HepG2 (cell line): ENCODE measurements around the gene KIF22. TPM values are rescaled to one million over a fixed set of nuclear protein-coding genes. Genes with fewer than 3 reads are reported as not detected.

Experiments
- GMEB1 ChIP-seq: sonication (generic); formaldehyde crosslinking; IDR thresholded peaks from 2 replicates; pipeline ENCODE4 v1.5.1; 2020; ENCODE audit warnings: missing genetic modification reagents, mild to moderate bottlenecking, borderline replicate concordance
- HINFP ChIP-seq: sonication (generic); formaldehyde crosslinking; IDR thresholded peaks from 2 replicates; pipeline ENCODE4 v1.4.0; 2020; ENCODE audit warnings: low read depth, mild to moderate bottlenecking, missing genetic modification reagents
- HOXD1 ChIP-seq: sonication (generic); formaldehyde crosslinking; IDR thresholded peaks from 2 replicates; pipeline ENCODE4 v1.5.0; 2020; ENCODE audit warnings: missing genetic modification reagents
- KDM4B ChIP-seq: sonication (generic); formaldehyde crosslinking; IDR thresholded peaks from 2 replicates; pipeline ENCODE4 v1.4.0; 2020; ENCODE audit warnings: missing genetic modification reagents
- MBNL3 ChIP-seq: fragments of 250-450 bp; sonication (Bioruptor Pico); conservative IDR thresholded peaks from 2 replicates; pipeline ENCODE4 v1.8.0; 2022; ENCODE audit warnings: mild to moderate bottlenecking, inconsistent platforms
- NFE2L2 ChIP-seq: fragments of 150-350 bp; IDR thresholded peaks from 2 replicates; pipeline ENCODE4 v1.6.1; 2014; ENCODE audit warnings: low read length
- PAX8 ChIP-seq: sonication (generic); formaldehyde crosslinking; IDR thresholded peaks from 2 replicates; pipeline ENCODE4 v1.8.0; 2022; ENCODE audit warnings: mild to moderate bottlenecking, missing genetic modification reagents, borderline replicate concordance
- UBTF ChIP-seq: sonication (generic); formaldehyde crosslinking; IDR thresholded peaks from 2 replicates; pipeline ENCODE4 v1.4.0; 2020; ENCODE audit warnings: mild to moderate bottlenecking, missing genetic modification reagents
- ZBTB4 ChIP-seq: sonication (generic); formaldehyde crosslinking; IDR thresholded peaks from 2 replicates; pipeline ENCODE4 v1.4.0; 2020; ENCODE audit warnings: missing genetic modification reagents, mild to moderate bottlenecking, borderline replicate concordance
- ZFP1 ChIP-seq: IDR thresholded peaks from 2 replicates; pipeline ENCODE4 v1.6.1; 2016
- ZHX1 ChIP-seq: sonication (generic); formaldehyde crosslinking; IDR thresholded peaks from 2 replicates; pipeline ENCODE4 v1.8.1; 2022; ENCODE audit warnings: low read depth, mild to moderate bottlenecking, missing genetic modification reagents
- ZNF468 ChIP-seq: sonication (generic); formaldehyde crosslinking; IDR thresholded peaks from 2 replicates; pipeline ENCODE4 v1.8.0; 2022; ENCODE audit warnings: mild to moderate bottlenecking, moderate library complexity, missing genetic modification reagents
- ZNF576 ChIP-seq: sonication (generic); formaldehyde crosslinking; IDR thresholded peaks from 2 replicates; pipeline ENCODE4 v1.4.0; 2020; ENCODE audit warnings: mild to moderate bottlenecking, missing genetic modification reagents
- polyA plus RNA-seq, 8 experiments: library from polyadenylated mRNA; depleted of rRNA in 3 of 8; stranded (reverse) in 7 of 8; unstranded in 1 of 8; fragments of >200 nt; fragmentation: Illumina TruSeq in 4 of 8; extraction: Trizol in 4 of 8; gene quantifications; 2 replicates each; pipeline versions ENCODE4 v1.2.1 to v1.2.3, GENCODE V29; 2011 to 2016; ENCODE audit warnings: low read depth in 4 of 8, missing spikeins in 1 of 8, mixed read lengths in 1 of 8; ENCODE audit not compliant: insufficient read depth in 1 of 8
- total RNA-seq, 5 experiments: library from RNA; depleted of rRNA; stranded (reverse); fragments of >200 nt; fragmentation: Illumina TruSeq; extraction: Trizol; gene quantifications; 2 replicates each; pipeline ENCODE4 v1.2.3, GENCODE V29; 2016; ENCODE audit warnings: low read depth in 1 of 5

KIF22 gene
- total and polyA plus RNA-seq, 2 of the 13 experiments (the other 11 are each of a cell fraction or from before 2014, with no cell fraction given) = 95.8 to 118 TPM

- peak; percentile 91 for TF ChIP-seq GMEB1
- no peak for TF ChIP-seq NFE2L2
- TF ChIP-seq ZNF576 (CRISPR knock-in tag) = peak; percentile 90
- peak; percentile 82; the same call in 1 of the 2 replicates for TF ChIP-seq ZFP1 (CRISPR knock-in tag)
- TF ChIP-seq HINFP = peak; percentile 87; the same call in 1 of the 2 replicates
- peak; percentile 50; the same call in 1 of the 2 replicates for TF ChIP-seq ZNF468 (CRISPR knock-in tag)
- TF ChIP-seq HOXD1 (CRISPR knock-in tag) = peak; percentile 40
- no peak for TF ChIP-seq PAX8 (CRISPR knock-in tag)
- TF ChIP-seq ZBTB4 (CRISPR knock-in tag) = peak; percentile 90; the same call in 1 of the 2 replicates
- TF ChIP-seq UBTF (CRISPR knock-in tag) = peak; percentile 87
- peak; percentile 96 for TF ChIP-seq ZHX1
- TF ChIP-seq MBNL3 (CRISPR knock-in tag) = no peak
- peak; percentile 82; the same call in 1 of the 2 replicates for TF ChIP-seq KDM4B (CRISPR knock-in tag)
Observed at GRCh38 chr16:29805232-29806098, 14.9 kb downstream of the KIF22 start (continued).
